RPMI8226 (cell line): ENCODE data around the gene SLX1A.
"Not testable (repeated sequence)": the region's sequence is repeated elsewhere in the genome, so short reads cannot be mapped to it uniquely, and the experiment has no call there.

Source experiments
- DNase-seq: peaks from one replicate; pipeline ENCODE4 v3.0.0-alpha.2; 2015

SLX1A gene

GRCh38 chr16:30193615-30194014 lies at the start of gene SLX1A, which contains the start of gene BOLA2B:
TSS of gene SLX1A (plus strand) at chr16:30193875. CDS start at chr16:30194085, 210 bp downstream.
TSS of gene BOLA2B (minus strand) at chr16:30193666. CDS start at chr16:30193595, 71 bp downstream.
- DNase-seq: not testable (repeated sequence)

DNA sequence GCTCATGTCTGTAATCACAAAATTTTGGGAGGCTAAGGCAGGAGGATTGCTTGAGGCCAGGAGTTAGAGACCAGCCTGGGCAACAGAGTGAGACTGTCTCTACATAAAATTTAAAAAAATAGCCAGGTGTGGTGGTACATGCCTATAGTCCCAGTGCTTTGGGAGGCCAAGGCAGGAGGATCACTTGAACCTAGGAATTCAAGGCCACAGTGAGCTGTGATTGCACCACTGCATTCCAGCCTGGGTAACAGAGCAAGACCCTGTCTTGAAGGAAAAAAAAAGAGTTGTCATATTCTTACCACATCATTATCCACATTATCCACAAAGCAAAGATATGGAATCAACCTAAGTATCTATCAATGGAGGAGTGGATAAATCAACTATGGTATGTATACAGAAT lies 49.7 kb upstream of the SLX1A start:
- DNase-seq: no peak

GRCh38 chr16:30144917-30145316 lies 48.8 kb upstream of the SLX1A start:
- DNase-seq: no peak

DNA sequence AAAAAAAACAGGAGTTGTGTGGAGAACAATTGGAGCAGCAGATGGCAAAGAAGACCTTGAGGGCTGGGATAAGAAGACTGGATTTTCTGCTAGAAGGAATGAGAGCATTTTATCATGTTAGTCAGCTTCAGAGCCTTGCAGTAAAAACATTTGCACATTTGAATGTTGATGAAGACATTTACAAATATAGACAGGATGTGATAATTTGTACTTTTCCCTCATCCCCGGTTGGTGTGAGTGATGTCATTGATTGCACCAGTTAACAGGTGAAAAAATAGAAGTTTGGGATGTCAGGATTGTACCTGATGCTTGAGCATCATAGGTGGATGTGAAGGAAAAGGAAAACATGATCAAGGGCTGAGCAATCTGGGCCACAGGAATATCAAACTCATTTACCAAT lies 48.0 kb upstream of the SLX1A start:
- no peak for DNase-seq

- no peak for DNase-seq
Measured at GRCh38 chr16:30147843-30148510, 45.7 kb upstream of the SLX1A start.

- DNase-seq: no peak
Measured at GRCh38 chr16:30149250-30149930, 44.3 kb upstream of the SLX1A start.

DNA sequence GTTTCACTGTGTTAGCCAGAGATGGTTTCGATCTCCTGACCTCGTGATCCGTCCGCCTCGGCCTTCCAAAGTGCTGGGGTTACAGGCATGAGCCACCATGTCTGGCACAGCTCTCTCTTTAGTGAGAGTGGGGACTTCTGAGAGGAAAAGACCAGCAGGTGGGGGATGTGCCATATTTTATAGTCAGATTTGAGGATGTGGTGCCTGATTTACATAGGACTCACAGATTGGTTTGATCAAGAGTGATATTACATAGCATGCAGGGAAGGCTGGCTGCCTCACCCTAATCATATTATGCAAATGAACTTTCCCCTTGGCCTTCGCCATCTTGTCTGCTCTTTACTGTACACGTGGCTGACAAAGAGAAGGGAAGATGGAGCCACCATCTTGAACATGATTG lies 42.6 kb upstream of the SLX1A start:
- peak; percentile 82 for DNase-seq

- no peak for DNase-seq
Measured at GRCh38 chr16:30152517-30152916, 41.2 kb upstream of the SLX1A start.

DNA sequence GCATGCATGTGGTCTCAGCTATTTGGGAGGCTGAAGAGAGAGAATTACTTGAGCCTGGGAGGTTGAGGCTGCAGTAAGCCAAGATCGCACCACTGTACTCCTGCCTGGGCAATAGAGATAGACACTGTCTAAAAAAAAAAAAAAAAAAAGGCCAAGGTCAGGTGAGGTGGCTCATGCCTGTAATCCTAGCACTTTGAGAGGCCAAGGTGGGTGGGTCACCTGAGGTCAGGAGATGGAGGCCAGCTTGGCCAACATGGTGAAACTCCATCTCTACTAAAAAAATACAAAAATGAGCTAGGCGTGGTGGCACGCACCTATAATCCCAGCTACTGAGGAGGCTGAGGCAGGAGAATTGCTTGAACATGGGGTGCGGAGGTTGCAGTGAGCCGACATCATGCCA lies 38.5 kb upstream of the SLX1A start:
- no peak for DNase-seq

DNA sequence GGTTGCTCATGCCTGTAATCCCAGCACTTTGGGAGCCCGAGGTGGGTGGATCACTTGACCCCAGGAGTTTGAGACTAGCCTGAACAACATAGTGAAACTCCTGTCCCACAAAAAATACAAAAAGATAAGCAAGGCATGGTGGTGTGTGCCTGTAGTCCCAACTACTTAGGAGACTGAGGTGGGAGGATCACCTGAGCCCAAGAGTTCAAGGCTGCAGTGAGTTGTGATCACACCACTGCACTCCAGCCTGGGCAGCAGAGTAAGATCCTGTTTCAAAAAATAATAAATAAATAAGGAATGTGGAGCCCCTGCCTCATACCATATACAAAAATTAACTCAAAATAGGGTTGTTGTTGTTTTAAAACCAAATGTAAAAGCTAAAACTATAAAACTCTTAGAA lies 36.5 kb upstream of the SLX1A start:
- no peak for DNase-seq

DNA sequence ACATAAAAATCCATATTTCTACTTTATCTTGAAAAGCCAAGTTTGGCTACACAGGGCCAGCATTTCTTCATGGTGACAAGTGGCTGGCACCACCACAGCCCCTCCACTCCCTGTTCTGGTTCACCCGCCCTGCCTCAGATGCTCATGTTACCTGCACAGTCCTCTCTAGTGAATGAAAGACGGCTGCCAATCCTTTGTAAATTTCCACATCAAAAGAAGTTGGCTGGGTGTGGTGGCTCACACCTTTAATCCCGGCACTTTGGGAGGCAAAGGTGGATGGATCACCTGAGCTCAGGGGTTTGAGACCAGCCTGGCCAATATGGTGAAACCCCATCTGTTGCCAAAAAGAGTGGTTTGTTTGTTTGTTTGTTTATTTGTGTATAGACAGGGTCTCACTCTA lies 30.1 kb upstream of the SLX1A start:
- DNase-seq: no peak

GRCh38 chr16:30166202-30166902 lies 27.3 kb upstream of the SLX1A start:
- DNase-seq: peak; percentile 83

DNA sequence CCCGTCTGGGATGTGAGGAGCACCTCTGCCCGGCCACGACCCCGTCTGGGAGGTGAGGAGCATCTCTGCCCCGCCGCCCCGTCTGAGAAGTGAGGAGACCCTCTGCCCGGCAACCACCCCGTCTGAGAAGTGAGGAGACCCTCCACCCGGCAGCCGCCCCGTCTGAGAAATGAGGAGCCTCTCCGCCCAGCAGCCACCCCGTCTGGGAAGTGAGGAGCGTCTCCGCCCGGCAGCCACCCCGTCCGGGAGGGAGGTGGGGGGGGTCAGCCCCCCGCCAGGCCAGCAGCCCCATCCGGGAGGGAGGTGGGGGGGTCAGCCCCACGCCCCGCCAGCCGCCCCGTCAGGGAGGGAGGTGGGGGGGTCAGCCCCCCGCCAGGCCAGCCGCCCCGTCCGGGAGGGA lies 24.9 kb upstream of the SLX1A start:
- not testable (repeated sequence) for DNase-seq

GRCh38 chr16:30169416-30169815 lies 24.3 kb upstream of the SLX1A start:
- DNase-seq: not testable (repeated sequence)

GRCh38 chr16:30170145-30170544 lies 23.5 kb upstream of the SLX1A start:
- not testable (repeated sequence) for DNase-seq

DNA sequence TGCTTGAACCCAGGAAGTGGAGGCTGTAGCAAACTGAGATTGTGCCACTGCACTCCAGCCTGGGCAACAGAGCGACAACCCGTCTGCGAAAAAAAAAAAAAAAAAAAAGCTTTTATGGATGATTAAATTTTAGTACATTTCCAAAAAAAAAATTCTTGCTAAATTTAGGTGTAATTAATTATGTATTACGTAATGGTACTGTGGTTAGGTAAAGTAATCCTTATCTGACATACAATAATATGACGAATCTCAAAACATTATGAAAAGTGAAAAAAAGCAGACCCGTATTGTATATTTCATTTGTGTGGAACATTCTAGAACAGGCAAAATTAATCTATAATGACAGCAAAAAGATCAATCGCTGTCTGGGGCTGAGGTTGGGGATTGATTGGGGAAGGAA lies 20.6 kb upstream of the SLX1A start:
- no peak for DNase-seq

- not testable (repeated sequence) for DNase-seq
Measured at GRCh38 chr16:30176876-30177275, 16.8 kb upstream of the SLX1A start.

- DNase-seq: no peak
Measured at GRCh38 chr16:30179195-30179594, 14.5 kb upstream of the SLX1A start.

GRCh38 chr16:30179931-30180330 lies 13.7 kb upstream of the SLX1A start:
- no peak for DNase-seq

GRCh38 chr16:30180741-30181140 lies 12.9 kb upstream of the SLX1A start:
- no peak for DNase-seq

- peak; percentile 94 for DNase-seq
Measured at GRCh38 chr16:30183233-30184095, 10.2 kb upstream of the SLX1A start, which contains the start of gene CORO1A. TSS of gene CORO1A (plus strand) at chr16:30183602. CDS start at chr16:30185210, 1,608 bp downstream.

DNA sequence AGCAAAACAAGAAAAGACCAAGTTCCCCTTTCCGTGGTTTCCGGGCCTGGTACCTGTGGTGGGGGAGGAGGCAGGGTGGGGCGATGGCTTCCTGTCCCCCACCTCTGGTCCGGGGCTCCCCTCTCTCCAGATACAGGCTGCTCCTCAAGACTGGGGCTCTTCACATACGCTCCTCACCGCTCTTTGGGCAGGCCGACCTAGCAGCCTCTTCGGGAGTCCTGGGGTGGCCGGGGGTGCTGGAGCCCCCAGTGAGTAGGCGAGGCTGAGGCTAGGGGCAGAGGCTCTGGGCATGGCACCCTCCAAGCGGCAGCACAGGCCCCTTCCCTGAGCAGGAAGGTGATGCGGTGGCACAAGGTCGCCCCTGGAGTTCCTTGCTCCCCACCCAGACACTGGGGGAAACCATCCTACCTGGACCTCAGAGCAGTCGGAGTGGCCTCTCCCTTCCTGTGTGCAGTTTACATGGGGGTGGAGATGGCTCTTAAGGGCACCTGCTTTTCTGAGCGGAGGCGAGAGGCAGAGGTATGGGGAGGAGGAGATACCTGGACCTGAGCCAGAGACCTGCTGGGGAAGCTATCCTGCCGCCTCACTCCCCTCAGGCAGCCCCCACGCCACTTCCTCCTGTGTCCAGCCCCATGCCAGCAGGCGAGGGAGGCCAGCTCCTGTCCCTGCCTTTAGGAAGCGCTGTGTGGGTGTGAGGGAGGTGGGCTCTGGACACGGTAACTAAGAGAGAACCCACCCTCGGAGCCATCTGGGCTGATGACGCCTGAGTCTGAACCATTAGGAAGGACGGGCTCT lies 9.4 kb upstream of the SLX1A start:
- peak; percentile 98 for DNase-seq
